GM18526 (cell line): ENCODE data around the gene CYRIA.

ENCODE experiments used
- POLR2A ChIP-seq: IDR thresholded peaks from 3 replicates; pipeline ENCODE4 v1.6.1; 2011; ENCODE audit not compliant: insufficient read length; ENCODE audit errors: extremely low read depth

CYRIA gene

GRCh38 chr2:16645775-16646559, 19.7 kb downstream of the CYRIA start:
- no peak for TF ChIP-seq POLR2A

DNA sequence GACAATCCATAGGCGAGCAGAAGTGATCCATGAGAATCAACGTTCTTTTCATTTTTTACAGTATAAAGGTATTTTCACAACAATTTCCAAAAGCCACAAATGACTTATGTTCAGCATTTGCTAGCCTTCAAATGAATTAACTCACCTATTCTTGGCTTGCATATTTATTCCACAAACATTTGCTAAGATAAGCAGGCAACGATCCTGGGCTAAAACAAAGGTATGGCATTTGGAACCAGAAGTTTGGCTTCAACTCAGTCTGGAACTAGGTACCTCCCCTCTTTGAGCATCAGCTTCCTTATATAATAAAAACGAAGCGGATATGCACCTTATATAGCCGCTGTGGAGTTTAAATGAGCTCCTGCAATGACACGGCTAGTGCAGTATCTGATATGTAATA, 20.5 kb downstream of the CYRIA start:
- TF ChIP-seq POLR2A: no peak

GRCh38 chr2:16644221-16644925, 21.3 kb downstream of the CYRIA start:
- TF ChIP-seq POLR2A: no peak

GRCh38 chr2:16643099-16643498, 22.5 kb downstream of the CYRIA start:
- no peak for TF ChIP-seq POLR2A

GRCh38 chr2:16642088-16642487, 23.5 kb downstream of the CYRIA start:
- no peak for TF ChIP-seq POLR2A

GRCh38 chr2:16641509-16641908, 24.1 kb downstream of the CYRIA start:
- no peak for TF ChIP-seq POLR2A

- TF ChIP-seq POLR2A: no peak
Measured at GRCh38 chr2:16640867-16641266, 24.8 kb downstream of the CYRIA start.

DNA sequence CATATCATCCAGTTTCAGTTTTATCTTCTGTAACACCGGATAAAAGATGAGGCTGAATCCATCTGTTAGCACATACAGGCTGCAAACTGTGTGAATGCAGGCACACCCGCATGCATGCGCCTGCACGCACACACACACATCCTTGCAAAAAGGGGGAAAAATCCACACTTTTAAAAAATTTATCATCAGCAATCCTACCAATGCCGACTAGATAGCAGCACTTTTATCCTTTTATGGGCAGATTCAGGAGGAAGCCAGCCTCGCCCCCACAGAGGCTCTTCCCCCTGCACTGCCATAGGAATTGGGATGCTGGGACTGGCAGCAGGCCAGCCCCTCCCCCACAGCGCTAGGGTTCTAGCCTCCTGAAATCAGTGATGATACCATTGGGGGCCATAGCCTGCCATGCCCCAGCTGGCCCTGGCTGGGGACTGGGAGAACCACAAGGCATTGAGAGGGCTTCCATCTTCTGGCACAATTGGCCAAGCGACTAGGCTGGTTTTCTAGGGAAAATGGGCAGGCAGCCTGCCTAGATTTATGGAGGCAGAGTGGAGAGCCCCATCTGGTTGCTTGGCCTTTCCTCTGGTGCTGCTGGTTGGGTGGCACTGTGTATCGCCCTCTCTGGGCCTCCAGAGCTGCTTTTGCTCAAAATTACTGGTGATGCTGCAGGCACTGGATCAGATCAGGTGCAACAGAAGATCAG, 25.5 kb downstream of the CYRIA start:
- no peak for TF ChIP-seq POLR2A

DNA sequence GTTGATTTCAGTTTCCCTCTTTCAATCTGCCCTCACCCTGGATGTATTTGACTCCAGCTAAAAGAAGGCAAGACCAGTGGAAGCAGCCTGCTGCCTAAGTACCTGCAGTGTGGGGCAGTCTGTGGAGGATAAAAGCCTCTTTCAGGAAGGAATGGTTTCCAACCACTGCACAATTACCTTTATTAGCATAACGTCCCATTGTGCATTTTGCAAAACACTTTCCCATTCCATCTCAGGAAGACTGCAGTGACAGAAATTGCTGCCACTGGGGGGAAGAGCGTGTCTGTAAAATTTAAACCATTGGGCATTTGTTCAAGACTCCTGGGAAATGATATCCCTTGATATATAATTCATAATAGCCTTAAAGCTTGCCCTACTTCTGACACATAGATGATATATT, 26.2 kb downstream of the CYRIA start:
- no peak for TF ChIP-seq POLR2A

- no peak for TF ChIP-seq POLR2A
Measured at GRCh38 chr2:16638946-16639345, 26.7 kb downstream of the CYRIA start.

- no peak for TF ChIP-seq POLR2A
Measured at GRCh38 chr2:16637304-16637703, 28.3 kb downstream of the CYRIA start.

DNA sequence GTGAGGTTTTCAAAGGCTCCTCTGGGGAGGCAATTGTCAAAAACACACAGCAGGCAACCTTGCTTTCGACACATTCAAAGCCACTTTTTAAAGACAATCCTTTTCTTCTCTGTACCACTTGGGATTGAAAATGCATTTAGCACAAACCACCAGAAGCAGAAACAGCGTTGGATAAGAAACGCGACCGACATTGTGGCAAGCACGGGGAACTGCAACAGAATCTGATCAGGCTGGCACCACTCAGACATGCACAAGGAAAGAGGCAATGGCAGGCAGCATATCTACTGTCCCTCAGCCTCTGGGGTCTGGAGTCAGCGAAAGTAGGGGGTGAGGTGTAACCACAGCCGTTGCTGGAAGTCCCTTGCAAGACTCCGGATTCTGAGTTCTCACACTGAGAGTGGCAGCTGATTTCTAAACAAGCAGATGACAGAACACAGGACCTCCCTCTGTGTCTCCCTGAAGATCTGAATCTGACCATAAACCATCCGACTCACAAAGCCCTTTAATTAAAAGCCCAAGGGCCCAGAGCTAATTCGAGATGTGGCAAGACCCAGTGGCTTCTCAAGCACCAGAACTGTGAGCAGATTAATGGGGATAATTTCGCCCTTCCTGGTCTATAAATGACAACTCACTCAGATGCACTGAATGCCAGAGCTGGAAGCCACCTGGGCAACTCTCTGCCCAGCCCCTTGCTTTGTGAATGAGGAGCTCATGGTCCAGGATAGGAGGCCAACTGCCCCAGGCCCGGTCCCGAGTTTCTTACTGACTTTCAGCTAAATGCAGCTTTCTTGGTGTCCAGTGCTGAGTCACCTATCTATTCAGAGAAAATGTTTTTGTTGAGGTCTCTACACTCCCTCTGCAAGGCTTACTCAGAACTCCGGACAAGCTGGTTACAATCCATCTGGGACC, 29.6 kb downstream of the CYRIA start:
- no peak for TF ChIP-seq POLR2A

DNA sequence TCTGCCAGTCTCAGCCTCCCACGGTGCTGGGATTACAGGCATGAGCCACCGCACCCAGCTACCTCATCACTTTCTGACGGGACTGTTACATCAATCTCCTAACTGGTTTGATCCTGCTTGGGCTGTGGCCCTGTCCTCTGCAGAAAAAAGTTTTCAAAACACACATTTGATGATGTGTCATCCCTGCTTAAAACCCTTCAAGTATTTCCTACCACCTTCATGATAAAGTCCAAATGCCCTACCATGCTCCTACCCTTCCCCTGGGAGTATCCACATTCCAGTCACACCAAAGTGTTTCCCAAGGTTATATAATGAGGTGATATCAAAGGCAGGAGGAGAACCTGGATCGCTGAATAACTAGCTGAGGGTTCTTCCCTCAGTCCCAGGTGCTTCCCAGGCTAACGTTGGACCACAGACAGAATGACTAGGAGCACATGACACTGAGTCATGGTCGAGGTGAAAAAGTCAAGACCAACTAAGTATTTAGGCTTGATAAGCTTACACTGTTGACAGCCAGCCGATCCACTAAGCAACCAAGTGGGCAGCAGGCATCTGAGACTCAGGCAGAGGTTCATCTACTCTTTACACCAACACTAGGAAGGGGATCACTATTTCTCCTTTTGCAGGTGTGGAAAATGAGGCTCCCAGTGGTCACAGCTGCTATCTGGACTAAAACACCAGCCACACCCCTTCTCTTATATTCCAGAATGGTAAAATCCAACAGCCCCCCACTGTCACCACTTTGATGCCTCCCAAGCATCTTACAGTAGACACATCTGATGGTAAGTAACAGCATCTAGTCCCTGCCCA, 31.8 kb downstream of the CYRIA start:
- TF ChIP-seq POLR2A: no peak

GRCh38 chr2:16632598-16632997, 33.0 kb downstream of the CYRIA start:
- TF ChIP-seq POLR2A: no peak
